Measurements from ENCODE around the gene AP3D1.
"Not testable (repeated sequence)": the region's sequence is repeated elsewhere in the genome, so short reads cannot be mapped to it uniquely, and the experiment has no call there.

The AP3D1 gene

DNA sequence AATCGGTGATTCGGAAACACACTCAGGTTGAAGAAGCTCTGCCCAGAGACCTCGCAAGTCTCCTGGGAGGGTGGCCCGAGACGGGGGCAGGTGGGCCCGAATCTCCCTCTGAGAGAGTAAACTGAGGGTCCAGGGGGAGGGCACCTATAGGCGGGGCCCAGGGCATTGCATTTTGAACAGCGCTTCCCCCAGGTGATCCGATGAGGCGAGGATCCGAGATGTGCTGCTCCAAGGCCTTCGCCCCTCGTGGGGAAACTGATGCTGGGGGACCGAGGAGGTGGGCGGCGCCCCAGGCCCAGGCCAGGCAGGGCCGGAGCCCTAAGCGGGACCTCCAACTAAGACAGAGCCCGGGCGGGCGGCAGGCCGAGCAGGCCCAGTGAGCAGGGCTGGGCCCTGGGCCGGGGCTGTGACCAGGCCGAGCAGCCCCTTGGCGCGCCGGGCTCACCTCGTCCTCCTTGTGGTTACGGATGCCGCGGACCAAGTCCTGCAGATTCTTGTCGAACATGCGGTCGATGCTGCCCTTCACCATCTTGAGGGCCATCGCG, 500 bp downstream of the AP3D1 start:
- DNase-seq (ENCODE audit: low read depth) = no peak

DNA sequence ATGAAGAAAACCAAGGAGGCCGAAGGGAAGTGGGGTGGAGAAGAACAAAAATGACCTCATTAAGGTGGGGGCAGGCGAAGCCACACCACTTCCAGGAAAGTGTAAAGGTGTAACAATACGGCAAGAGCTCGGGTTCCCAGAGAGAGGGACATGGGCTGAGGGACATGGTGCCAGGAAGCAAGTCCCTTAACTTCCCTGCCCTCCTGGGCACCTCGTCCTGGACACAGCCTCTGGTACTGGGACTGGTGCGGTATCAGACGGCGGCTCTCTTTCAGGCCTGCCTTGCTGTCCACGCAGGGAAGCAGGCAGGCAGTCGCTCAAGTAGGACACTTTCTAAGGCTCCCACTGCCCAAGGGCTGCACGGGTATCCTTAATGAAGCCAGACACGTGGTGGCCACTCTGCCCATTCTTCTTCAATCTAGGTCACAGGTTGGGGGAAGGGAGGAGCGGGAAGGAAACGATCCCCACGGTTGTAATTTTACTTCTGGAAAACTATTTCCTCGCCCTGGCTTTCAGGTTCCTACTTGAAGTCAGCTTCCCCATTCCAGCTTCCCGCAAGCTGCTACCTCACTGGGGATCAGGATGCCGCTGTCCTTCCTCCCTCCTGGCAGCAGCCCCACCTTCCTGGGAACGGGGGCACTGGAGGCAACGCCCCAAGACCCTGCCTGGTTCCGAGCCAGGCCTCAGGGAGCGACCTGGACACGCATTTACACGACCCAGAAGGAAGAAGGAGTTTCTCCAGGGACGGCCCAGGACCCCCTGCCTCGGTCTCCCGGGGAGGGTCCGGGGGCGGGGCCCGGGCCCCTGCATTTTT, 1.2 kb downstream of the AP3D1 start:
- DNase-seq (ENCODE audit: low read depth) = no peak

DNA sequence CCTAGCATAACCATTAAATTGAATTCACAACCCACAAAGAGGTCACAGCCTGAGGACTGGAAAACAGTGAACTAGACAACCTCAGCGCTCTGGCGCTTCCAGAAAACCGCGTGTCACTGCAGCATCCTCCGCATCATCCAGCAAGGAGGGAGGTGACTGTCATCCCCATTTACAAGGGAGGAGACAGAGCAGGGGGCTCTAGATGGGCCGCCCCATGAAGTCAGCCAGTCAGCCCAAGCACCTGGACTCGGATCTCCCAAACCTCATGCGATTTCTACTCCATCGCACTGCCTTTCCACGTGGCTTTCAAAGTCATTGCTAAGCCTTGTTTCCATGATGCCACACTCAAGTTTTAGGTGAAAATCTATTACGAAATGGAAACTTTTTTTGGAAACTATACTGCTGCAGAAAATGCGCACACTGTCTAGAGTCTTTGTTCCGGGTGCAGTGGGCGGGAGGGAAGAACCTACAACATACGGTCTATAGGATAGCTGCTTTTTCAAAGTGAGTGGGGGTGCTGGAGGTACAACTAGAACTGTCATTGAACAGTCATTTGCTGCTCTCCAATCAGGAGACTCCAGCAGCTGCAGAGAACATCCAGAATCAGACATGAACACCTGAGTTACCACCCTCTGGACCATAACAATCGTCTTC, 2.8 kb downstream of the AP3D1 start:
- no peak for DNase-seq (ENCODE audit: low read depth)

DNA sequence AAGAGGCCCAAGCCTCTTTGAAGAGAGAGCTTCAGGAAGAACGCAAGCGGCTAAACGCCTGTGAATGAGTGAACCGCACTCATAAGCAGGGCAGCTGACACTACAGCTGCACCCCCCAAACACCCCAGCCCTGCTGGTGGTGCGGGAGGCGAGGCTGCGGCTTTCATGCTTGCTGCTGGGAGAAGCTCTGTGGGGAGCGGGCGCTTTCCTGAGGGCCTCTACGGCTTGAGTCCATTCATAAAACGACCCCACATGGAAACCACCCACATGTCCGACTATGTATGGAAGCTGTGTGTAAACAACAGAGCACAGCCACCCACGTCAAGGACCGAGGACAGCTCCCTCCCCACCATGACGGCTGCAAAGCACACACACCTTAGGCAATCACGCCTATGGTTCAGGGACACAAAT, 5.5 kb downstream of the AP3D1 start:
- DNase-seq (ENCODE audit: low read depth) = no peak

DNA sequence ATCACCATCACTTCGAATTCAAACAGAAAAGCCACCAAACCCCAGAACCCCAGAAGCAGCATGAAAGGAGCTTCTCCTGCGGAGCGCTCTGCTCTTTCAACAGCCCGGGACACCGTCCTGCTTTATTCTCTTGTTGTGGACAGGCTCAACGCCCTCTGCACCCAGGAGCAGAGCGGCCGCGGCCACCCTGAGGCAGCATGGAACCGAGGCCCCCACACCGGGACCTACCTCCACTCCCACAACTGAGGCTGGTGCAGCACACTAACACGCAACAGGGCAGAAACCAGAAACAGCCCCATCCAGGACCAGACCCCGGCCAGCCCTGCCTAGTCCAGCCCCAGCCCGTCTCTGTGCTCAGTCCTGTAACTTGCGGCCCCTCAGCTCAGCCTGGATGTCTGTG, 7.2 kb downstream of the AP3D1 start:
- DNase-seq (ENCODE audit: low read depth) = no peak

DNA sequence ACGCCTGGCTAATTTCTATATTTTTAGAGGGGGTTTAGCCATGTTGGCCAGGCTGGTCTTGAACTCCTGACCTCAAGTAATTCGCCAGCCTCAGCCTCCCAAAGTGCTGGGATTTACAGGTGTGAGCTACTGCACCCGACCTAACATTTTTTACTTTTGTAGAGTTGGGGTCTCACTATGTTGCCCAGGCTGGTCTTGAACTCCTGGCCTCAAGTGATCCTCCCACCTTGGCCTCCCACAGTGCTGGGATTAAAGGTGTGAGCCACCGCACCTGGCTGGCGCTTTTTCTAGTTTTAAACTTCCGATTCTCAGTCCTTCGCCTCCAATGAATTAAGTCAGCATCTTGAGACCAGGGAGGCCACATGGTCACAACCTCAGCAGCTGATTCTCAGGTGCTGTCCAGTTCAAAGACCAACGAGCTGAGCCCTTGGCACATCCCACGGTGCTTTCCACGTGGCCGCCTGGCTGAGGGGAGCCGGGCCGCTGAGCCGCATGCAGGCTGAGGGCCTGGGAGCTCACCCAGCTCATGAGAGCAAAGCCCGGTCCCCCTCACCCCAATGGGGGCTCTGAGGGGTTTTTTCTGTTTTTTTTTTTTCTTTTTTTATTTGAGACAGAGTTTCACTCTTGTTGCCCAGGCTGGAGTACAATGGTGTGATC, 9.1 kb downstream of the AP3D1 start:
- DNase-seq (ENCODE audit: low read depth) = no peak

DNA sequence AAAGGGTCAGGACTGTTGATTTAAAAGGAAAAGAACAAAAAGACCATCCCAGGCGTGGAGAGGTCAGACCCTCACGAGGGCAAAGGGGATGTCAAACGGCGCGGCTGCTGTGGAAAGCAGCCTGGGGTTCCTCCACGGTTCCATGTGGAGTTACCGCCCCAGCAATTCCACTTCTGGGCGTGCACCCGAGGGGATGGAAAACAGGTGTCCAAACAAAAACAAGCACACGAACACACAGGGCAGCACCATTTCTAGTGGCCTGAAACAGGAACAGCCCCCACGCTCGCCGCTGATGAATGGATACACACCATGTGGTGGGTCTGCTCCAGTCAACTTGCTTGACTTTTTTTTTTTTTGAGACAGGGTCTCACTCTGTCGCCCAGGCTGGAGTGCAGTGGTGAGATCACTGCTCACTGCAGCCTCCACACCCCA, 11.2 kb downstream of the AP3D1 start:
- DNase-seq (ENCODE audit: low read depth) = no peak

DNA sequence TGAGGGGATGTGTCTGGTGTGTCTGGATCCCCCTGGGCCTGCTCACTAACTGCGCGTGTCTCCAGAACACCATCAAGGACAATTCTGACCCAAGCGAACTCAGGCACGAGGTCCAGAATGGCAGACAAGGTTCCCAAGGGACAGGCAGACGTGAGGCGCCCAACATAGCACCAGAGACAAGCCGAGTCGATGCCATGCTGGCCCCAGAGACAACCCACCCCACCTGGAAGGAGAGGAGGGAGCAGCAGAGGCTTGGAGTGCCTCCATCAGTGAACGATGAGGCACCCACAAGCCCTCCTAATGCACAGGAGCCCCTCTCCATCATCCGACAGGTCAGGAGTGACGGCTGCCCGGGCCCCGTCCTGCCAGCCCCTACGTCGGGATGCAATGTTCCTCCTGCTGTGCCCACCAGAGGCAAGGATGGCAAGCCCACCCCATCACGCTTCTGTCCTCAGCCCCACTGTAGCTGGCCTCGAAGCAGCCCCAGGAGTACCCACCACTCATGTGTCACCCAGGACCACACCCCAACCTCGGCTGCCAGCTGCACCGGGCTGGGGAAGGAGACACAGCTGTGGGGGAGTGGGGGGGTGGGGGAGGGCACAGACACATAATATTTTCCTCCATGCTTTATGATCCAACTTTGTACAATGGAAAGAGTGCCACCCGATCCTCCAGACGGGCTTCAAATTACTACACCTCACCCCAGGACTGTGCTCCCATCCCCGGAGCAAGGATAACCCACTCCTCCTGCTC, 11.8 kb downstream of the AP3D1 start:
- DNase-seq (ENCODE audit: low read depth) = no peak

DNA sequence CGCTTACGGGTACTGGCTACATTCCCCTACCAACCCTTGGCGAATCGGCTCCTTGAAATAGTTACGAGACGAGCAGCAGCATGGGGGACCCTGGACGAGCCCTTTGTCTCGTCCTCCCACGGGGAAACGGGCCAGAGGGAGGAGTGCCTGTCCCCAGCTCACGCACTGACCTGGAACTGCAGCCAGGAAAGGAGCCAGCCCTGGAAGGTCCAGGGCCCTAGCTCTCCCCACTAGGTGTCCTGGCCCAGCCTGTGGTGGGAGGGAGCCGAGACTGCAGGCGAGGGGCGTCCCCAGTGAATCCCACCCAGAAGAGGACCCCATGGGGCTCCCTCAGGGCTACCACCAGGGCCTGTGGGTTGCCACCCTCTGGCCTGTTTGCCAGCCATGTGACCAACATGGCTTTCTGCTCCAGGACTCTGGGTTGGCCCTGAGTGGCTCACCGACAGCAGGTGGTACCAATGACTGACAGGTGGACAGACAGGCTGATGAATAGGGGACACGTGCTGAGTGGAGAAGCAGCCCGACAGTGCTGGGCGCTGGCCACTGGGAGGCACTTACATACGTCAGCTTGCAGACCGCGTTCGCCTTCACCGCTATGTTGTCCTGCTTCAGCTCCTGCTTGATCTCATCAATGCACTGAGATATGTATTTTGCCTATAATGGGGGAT, 13.2 kb downstream of the AP3D1 start:
- DNase-seq (ENCODE audit: low read depth) = no peak

DNA sequence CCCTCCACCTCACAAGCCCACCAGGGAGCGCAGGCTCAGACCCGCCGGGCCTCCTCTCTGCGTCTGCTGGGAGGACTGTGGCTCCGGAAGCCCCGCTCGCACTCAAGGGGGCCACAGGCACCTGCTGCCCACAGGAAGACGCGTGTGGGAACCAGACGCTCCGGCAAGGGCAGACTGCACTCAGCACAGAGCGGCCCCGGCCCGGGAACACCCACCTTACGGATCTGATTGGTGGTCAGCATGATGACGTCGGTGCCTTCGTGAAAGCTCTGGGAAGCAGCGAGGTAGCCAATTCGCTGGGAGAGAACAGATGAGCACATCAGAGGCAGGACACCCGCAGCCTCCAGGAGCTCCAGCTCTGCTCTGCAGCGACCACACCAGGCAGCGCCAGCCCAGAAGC, 14.6 kb downstream of the AP3D1 start:
- DNase-seq (ENCODE audit: low read depth) = no peak

DNA sequence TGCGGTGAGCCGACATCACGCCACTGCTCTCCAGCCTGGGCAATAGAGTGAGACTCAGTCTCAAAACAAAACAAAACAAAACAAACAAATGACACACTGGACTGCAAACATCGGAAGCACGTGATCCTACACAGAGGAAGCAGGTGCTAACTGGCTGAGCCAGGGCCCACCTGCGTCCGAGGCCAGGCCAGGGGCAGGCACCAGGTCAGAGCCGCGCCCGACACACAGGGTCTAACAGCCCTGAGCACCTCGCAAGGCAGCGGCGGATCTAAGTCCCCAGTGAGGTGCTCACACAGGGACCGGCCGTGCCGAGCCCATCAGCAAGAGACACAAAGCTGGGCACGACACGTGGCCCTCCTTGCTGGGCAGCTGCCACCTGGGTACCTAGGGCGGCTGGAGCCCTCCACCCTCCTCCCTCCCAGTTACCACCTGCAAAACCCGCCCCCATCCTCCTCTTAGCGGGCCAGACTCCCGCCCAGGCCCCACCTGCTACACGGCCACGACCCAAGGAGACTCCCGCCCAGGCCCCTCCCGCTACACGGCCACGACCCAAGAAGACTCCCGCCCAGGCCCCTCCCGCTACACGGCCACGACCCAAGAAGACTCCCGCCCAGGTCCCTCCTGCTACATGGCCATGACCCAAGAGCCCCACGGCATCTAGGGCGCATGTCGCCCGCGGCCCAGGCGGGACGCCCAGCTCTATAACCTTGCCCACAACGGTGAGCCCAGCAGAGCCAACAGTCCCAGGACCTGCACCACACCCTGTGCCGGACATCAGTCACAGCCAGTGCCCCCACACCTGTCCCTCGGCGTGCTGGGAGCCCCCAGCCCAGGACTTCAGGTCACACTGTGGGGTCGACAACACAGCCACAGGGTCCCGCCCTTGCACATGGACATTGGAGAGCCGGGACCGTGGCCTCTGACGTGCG, 15.6 kb downstream of the AP3D1 start:
- DNase-seq (ENCODE audit: low read depth) = no peak

DNA sequence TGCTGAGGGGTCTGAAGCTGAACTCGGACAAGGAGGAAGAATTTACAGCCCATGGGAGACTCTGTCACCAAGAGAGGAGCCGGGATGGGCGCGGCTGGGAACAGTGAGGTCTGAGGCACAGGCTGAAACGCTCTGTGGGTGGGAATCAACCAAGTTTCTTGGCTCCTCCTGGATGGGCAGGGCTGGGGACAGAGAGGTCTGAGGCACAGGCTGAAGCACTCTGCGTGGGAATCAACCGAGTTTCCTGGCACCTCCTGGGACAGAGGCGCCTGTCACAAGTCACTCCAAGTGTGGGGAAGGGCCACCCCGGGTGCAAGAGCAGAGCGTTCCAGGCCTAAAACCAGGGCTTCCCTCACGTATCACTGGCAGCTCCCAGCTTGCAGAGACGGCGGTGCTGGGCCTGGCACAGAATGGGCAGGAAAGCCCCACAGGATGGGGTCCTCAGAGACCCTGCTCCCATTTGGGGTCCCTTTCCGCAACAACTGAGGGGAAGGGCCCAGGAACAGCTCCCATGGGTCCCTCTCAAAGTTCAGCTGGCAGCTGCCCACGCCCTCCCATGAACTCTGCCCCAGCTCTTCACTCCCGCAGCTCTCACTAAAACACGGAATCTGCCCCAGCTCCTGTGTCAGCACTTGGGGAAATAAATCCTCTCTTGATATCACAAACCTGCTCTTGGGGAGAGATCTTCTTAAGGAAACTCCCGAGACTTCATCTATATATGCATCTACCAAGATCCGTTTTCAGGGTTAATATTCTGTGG, 18.5 kb downstream of the AP3D1 start:
- no peak for DNase-seq (ENCODE audit: low read depth)

DNA sequence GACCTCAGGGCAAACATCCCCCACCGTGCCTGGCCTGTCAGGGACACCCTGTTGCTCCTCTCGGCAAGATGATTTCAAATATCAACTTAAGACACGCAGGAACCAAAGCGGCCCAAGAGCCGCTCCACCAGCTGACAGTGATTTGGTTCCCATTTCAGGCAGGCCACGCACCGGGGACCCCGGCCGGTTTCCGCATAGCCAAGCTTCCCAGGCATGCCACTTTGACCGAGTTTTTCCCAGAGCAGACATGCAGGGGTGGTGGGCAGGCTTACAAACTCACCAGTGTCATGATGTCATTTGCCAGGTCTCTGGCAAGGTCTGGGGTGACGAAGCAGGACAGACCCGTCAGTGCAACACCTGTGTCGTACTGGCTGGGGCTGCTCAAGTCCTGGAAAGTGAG, 19.2 kb downstream of the AP3D1 start:
- no peak for DNase-seq (ENCODE audit: low read depth)

DNA sequence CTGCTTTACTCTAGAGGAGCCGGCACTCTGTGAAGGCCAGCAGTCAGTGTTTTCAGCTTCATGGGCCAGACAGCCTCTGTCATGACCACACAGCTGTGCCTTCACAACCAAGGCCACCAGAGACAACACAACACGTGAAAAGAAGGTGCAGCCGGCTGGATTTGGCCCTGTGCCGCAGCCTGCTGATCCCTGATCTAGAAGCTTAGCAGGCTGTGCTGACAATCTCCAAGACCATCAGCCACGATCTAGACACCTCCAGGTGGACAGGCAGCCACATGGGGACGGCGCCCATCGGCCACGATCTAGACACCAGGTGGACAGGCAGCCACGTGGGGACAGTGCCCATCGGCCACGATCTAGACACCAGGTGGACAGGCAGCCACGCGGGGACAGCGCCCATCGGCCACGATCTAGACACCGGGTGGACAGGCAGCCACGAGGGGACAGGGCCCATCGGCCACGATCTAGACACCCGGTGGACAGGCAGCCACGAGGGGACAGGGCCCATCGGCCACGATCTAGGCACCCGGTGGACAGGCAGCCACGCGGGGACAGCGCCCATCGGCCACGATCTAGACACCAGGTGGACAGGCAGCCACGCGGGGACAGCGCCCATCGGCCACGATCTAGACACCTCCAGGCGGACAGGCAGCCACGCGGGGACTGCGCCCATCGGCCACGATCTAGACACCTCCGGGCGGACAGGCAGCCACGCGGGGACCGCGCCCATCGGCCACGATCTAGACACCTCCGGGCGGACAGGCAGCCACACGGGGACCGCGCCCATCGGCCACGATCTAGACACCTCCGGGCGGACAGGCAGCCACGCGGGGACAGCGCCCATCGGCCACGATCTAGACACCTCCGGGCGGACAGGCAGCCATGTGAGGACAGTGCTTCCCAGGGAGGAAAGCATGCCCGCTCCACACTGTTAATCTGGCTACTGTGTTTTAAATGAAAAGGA, 20.1 kb downstream of the AP3D1 start:
- DNase-seq (ENCODE audit: low read depth) = not testable (repeated sequence)

DNA sequence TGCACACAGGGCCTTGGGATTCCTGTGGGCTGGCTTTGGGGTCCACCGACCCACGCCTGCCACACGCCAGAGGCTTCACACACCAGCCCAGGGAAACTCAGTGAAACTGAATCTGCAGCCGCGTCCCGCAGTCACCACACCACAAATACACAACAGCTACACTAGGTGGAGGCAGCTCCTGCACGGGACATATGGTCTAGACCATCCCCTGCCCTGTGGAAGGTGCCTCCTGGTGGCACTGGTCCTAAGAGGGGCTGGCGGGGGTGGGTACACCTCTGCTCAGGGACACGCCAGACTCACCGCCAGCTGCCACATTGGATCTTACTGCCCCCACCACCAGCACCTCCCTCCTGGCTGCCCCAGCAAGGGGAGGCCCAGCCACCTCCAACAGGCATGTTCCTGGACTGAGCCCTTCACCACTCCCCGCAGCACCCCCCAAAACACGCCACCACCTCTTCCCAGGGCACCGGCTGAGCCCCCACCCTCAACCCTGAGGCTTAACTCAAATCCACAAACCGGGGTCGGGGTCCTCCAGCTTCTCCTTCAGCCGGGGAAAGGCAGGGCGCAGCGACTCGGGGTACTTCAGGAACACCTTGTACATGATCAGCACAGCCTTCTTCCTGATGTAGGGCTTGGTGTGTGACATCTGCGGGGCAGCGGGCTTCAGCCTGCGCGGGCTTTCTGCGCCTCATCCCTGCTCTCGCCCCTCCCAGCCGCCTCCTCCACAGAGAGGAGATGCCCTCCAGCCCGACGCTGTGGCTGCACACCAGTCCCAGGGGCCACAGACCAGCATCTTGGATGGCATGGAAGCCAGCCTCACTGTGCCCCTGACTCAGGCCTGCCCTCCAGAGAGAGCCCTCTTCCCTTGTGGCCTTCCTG, 21.2 kb downstream of the AP3D1 start:
- no peak for DNase-seq (ENCODE audit: low read depth)

DNA sequence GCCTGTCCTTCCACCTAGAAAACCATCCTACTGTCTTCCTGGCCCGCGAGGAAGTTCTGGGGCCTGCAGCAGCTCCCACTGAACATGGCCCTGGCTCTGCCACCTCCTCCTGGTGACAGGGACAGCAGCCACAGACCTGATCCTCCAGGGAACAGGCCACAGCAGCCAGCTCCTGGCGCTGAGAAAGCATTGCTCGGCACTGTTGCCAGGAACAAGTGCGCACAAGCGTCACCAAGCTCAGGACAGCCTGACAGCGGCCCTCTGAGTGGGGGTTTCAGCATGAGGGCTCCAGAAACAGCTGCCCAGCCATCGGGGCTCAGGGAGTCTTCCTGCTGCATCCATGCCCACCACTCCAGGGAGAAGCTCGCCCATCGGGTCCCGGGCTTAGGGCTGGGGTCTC, 21.9 kb downstream of the AP3D1 start:
- no peak for DNase-seq (ENCODE audit: low read depth)

DNA sequence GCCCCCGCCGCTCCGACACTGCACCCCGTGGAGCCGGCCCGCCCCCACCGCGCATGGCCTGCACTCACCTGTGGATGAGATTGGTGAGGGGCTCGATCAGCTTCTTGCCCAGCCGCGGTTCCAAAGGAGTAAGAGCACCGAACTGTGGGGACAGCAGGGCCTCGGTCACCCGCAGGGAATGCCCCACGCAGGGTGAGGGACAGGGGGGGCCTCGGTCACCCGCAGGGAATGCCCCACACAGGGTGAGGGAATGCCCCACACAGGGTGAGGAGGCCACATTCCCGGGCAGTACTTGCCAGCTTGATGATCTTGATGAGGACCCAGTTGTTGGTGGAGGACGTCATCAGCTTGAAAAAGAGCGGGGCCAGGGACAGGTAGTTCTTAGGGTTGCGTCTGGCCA, 22.3 kb downstream of the AP3D1 start:
- DNase-seq (ENCODE audit: low read depth) = no peak

DNA sequence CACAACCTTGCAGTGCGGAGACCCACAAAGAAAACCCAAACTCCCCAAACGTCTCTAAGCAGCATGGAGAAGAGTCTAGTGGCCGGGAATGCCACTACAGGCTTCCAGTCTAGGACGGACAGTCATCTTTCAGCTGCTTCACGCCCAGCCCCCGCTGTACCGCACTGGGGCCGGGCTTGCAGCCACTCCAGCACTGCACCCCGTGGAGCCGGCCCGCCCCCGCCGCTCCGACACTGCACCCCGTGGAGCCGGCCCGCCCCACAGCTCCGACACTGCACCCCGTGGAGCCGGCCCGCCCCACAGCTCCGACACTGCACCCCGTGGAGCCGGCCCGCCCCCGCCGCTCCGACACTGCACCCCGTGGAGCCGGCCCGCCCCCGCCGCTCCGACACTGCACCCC, 23.1 kb downstream of the AP3D1 start:
- not testable (repeated sequence) for DNase-seq (ENCODE audit: low read depth)

Data from stimulated activated CD8-positive, alpha-beta memory T cell treated with anti-CD3 and anti-CD28 coated beads, Interleukin-12 subunit alpha, Interleukin-12 subunit beta, amount 100 ng/mL, for 1 hour (primary cell).